ENCODE measurements around the gene VTN.
A peak's percentile ranks its signal among the peaks of the same experiment; 100 is the strongest.
"Not testable (repeated sequence)": the region's sequence is repeated elsewhere in the genome, so short reads cannot be mapped to it uniquely, and the experiment has no call there.

VTN gene

GRCh38 chr17:28338769-28339212, 31.3 kb downstream of the VTN start:
- DNase-seq = not testable (repeated sequence)

- no peak for DNase-seq
Measured at GRCh38 chr17:28338056-28338768, 31.9 kb downstream of the VTN start.

GRCh38 chr17:28335959-28336871, 33.9 kb downstream of the VTN start:
- no peak for DNase-seq

GRCh38 chr17:28335201-28335958, 34.7 kb downstream of the VTN start, which contains the start of the genes IFT20 and TNFAIP1:
Gene IFT20 (minus strand): TSS chr17:28335472. CDS start chr17:28331985, 3,487 bp downstream.
Gene TNFAIP1 (plus strand): TSS chr17:28335761. CDS start chr17:28339522, 3,761 bp downstream.
- peak; percentile 100 for DNase-seq

GRCh38 chr17:28334666-28335200, 35.4 kb downstream of the VTN start:
- DNase-seq = no peak

- no peak for DNase-seq
Measured at GRCh38 chr17:28334171-28334570, 35.9 kb downstream of the VTN start.

- DNase-seq = no peak
Measured at GRCh38 chr17:28333083-28333746, 36.9 kb downstream of the VTN start.

- no peak for DNase-seq
Measured at GRCh38 chr17:28331891-28332420, 38.2 kb downstream of the VTN start.

- no peak for DNase-seq
Measured at GRCh38 chr17:28330671-28331070, 39.4 kb downstream of the VTN start.

- no peak for DNase-seq
Measured at GRCh38 chr17:28328325-28328724, 41.8 kb downstream of the VTN start.

- DNase-seq = no peak
Measured at GRCh38 chr17:28327709-28328108, 42.4 kb downstream of the VTN start.

GRCh38 chr17:28327031-28327607, 43.0 kb downstream of the VTN start:
- no peak for DNase-seq

GRCh38 chr17:28326114-28326513, 44.0 kb downstream of the VTN start:
- DNase-seq = no peak

- no peak for DNase-seq
Measured at GRCh38 chr17:28325211-28325610, 44.9 kb downstream of the VTN start.

GRCh38 chr17:28324781-28325180, 45.3 kb downstream of the VTN start:
- DNase-seq = no peak

- DNase-seq = no peak
Measured at GRCh38 chr17:28324267-28324745, 45.8 kb downstream of the VTN start.

- DNase-seq = no peak
Measured at GRCh38 chr17:28320215-28321061, 49.7 kb downstream of the VTN start.

- DNase-seq = no peak
Measured at GRCh38 chr17:28319598-28319935, 50.5 kb downstream of the VTN start.

- peak; percentile 94 for DNase-seq
Measured at GRCh38 chr17:28318759-28319597, 51.1 kb downstream of the VTN start, which contains the start of gene TMEM97. Gene TMEM97 (plus strand): TSS chr17:28319200. CDS start chr17:28319240, 40 bp downstream.

All from CD4-positive, alpha-beta T cell treated with Interleukin-15 for 1 hour (primary cell).